GM12892 (cell line): ENCODE data around the gene PMEPA1.

Experiments used
- POLR2A ChIP-seq: IDR thresholded peaks from 2 replicates; pipeline ENCODE4 v1.6.1; 2011; ENCODE audit warnings: low read depth, low read length, control low read depth
- POLR2AphosphoS5 ChIP-seq: IDR thresholded peaks from 2 replicates; pipeline ENCODE4 v1.6.1; 2011; ENCODE audit warnings: low read depth, low read length, control low read depth
- TAF1 ChIP-seq: IDR thresholded peaks from 2 replicates; pipeline ENCODE4 v1.6.1; 2011; ENCODE audit warnings: low read depth, mild to moderate bottlenecking, control low read depth, low read length, borderline replicate concordance

GRCh38 chr20:57605045-57605444 is 104.8 kb downstream of the PMEPA1 start:
- TF ChIP-seq POLR2A: no peak
- TF ChIP-seq POLR2AphosphoS5: no peak
- TF ChIP-seq TAF1: no peak
